GDM1 (cell line): Measurements from ENCODE around the gene SDK2.

Experiments
- DNase-seq: peaks from one replicate; lab custom pipeline; 2025; lab: John Stamatoyannopoulos, UW

The SDK2 gene

DNA sequence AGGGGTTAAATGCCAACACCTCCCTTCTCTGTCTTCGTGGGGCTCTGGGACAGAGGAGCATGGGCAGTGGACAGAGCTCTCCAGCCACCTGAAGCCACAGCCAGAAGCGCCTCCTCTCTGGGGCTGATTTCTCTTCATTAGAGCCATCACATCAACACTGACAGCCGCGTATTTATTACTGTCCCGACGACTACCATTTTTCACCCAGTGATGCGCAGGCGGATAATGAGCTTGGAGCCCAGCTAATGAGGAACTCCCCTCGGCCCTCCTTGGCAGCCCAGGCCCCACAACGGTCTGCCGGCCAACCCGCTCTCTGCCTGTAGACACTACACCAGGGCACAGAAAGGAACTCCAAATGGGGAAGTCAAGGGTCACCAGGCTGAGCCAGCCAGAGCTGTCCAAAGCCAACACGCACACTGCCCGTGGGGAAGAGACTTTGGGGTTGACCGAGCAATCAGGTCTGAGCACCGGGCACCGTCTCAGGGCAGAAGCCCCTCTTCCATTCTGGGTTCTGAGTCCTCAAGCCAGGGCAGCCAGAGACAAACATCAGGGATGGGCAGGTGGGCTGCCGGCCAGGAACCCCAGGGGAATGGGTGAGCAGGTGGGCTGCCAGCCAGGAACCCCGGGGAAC is 13.2 kb downstream of the SDK2 start:
- no peak for DNase-seq

DNA sequence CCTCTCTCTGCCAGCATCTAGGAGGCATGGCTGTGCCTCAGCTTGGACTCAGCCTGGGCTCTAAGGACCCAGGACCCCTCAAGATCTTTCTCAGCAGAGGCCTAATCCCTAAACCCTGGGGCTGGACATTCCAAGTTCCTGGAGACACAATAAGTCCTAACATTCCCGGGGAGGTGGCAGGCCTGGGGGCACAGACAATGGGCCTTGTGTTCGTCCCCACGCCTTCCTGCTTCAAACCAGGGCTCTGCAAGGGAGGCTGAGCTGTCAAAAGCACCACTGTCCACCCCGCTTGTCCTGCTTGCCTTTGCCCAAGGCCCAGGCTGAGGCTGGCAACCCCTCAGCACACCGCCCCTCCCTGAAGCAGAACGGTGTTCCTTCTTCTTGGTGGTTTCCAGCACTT is 13.7 kb downstream of the SDK2 start:
- DNase-seq: no peak

DNA sequence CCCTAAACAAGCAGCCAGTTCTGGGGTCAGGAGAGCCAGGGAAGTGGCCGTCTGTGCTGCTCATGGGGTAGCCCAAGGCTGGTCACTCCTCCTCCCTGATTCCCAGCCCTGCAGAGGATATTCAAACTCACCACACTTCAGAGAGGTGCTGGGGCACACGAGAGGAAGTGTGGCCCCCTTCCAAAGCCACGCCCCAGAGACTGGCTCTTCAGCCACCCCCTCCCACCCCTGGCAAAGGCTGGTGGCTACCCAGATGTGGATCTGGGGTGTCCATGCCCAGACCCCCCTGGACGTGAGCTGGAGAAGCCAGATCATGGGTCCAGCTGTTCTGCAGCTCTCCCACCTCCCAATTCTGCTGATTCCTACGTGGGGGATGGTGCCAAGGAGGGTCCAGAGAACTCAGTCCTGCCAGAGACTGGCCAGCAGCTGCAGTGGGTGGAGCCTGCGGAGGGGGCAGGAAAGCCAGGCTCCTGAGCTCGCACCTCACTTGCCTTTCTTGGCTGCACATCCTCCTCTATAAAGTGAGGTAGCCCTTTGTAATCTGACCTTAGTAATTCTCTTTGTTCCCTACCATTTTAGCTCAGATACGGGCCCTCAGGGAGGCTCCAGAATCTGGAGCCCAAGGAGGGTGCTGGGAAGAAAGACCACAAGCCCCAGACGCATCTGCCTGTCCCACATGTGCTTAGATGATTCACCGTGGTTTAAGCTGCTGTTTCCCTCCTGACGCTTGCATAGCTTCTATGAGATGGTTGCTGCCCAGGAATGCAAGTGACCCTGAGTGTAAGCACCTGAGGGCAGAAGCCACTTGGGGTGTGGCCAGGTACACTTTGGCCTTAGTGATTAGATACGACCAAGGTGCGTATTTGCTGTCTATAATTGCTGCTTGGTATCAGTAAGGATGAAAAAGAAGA is 15.3 kb downstream of the SDK2 start:
- no peak for DNase-seq

DNA sequence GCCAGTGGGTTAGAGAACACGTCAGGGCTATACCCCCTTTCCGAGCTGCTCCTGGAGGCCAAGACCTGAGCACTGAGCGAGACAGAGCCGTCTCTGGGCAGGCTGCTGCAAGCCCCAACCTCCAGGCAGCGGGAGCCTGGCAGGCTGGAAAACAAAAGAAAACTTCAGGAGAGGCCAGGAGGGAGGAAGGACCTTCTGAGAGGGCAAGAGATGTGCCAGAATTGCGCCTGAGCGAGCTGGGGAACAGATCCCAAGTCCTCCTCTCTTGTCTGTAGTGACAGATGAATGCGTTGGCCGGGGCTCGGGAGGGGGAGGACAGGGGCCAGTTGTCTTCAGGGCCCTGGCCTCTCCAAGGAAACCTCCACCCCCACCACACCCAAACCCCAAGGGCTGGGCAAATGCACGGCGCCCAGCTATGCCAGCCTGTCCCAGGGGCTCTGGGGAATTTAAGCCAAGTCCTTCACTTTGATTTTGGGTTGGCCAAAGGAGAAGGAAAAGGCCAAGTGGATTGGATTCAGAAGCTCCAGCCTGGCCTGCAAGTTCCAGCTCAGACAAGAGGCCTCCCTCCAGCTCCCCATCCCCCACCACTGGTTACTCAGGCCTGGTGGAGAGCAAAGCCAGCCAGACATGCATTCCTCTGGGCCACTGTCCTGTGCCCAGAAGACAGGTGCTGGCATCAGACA is 18.1 kb downstream of the SDK2 start:
- DNase-seq: no peak

DNA sequence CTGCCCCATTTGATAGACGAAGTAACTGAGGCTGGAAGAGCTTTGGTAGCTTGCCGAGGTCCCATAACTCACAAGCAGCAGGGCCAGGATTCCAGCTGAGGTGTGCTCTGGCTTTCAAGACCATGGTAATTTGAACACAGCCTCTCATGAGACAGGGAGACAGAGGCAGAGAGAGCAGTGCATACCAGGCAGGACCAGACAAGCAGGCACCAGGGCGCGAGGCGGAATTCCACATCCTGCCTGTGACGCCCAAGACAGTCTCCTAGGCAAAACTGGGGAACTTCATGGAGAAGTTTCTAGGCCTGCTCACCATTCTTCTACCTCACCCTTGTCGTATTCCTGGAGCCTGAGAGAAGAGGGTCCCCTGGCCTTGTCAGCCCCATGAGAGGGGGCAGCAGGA is 19.2 kb downstream of the SDK2 start:
- DNase-seq: no peak

DNA sequence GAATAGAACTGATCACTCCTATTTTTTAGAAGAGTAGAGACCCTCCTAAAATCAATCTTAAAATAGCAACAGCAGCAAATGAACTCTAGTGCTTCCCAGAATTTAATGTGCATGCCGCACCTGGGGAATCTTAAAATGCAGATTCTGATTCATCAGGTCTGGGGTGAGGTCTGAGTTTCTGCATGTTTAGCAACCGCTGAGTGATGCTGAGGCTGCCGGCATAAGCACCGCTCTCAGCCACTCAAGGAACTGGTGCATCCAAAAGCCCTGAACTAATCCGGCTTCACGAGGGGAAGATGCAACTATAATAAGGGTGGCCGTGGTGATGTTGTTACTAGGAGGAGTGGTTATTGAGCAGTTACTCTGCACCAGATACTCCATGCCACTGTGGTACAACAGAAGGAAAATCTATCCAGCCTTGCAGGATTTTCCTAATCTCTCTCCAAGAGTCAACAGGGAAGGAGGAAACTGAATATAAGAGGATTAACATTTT is 19.7 kb downstream of the SDK2 start:
- DNase-seq: no peak

DNA sequence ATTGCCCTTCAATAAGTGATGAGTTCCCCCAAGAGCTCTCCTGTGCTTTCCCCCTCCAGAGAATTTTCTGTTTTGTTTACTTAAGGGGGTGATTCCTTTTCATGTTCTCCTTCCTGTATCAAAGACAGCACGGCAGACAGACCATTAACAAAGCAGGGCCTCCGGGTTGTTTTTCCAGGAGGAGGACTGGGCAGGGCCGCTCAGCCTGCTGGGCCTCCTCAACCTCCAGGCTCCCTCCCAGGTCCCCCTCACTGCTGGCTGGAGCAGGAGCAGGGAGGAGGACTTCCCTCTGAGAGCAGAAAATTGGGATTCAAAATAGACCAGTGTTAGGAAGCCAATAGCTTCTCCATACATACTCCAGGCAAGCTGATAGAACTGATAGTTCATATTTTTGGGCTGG is 20.4 kb downstream of the SDK2 start:
- no peak for DNase-seq

DNA sequence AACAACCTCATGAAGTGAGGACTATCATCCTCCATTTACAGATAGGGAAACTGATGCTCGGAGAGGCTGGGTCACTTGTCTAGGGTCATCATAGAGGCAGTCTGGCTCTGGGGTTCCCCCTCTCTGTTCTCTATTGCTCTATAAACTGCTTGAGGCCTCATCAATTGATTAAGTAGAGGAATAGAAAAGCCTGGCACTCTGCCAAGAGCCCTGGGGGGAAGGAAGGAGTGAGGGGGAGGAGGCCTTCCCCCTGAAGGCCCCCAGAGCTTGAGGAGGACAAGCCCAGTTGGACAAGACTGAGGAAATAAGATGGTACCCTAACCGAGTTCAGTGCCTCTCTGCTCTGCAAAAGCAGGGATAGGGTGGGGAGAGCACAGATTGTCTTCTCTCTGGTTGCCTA is 21.0 kb downstream of the SDK2 start:
- DNase-seq: no peak

DNA sequence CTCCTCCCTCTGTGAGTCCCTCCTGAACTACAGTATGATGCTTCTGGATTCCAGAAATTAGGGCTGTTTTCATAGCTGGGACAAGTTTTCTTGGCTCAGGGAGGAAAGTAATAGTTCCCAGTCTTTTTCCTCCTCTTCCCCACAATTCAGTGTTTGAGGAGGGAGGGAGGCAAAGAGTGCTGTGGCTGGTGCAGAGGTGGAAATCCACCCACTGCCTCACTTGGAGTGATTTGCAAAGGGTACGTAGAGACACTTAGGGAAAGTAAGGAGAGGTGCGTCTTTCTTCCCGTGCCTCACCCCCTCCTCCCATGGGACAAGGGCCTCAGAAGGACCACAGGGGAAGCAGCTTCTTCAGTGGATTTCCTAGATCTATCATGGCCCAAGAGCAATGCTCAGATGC is 21.9 kb downstream of the SDK2 start:
- DNase-seq: no peak

DNA sequence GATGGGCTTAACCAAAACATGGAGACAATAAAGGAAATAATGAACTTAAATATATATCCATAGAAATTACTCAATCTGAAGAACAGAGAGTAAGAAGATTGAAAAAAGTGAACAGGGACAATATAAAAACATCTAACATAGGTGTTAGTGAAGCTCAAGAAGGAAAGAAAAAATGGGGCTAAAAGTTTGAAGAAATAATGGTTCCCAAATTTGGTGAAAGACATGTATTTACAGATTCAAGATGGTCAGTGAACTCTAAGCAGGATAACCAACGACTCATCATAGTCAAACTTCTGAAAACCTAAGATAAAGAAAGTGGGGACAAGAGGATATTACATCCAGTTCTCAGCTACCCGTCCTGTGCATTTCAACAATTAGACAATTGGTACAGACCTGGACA is 22.6 kb downstream of the SDK2 start:
- no peak for DNase-seq

DNA sequence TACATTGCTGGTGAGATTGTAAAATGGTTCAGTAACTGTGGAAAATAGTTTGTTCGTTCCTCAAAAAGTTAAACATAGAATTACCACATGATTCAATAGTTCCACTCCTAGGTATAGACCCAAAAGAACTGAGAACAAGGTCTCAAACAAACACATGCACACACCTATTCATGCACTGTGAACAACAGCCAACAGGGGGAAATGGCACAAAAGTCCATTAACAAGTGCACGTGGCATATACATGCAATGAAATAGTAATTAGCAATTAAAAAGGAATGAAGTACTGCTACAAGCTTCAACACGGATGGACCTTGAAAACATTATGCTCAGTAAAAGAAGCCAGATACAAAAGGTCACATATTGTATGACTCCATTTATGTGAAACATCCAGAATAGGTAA is 23.8 kb downstream of the SDK2 start:
- no peak for DNase-seq

DNA sequence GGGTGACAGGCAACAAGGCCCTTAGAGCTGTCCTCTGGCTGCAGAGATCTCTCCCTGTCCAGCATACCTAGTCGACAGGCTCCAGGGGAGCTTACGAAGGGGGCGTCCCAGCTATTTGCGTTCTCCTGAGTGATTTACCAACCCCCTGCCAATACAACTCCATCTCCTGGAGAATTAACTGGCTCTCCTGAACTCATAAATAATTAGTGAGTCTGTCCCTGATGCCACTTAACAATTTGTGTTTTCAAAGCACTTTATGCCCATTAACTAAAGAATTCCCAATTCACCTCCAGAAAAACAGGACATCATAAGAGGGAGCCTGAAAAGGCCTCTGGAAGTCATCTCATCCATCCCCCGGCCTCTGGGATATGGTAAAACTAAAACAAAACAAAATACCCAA is 26.7 kb downstream of the SDK2 start:
- DNase-seq: no peak

DNA sequence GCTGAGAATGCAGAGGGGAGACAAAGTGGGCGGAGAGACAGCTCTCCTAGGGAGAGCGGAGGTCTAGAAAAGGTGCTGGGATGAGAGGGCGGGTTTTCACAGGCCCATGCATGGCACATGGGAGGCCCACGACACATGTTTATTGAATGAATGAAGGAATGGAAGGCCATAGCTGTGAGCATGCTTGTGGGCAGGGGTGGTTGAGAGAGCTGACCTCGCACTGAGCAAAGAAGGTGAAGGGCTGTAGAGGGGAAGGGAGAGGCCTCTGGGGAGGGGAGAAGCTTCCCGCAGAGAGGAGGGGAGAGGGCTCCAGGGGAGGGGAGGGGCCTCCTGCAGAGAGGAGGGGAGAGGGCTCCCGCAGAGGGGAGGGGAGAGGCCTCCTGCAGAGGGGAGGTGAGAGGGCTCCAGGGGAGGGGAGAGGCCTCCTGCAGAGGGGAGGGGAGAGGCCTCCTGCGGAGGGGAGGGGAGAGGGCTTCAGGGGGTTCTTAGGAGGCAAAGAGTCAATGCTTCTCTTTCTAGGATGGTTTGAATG is 27.3 kb downstream of the SDK2 start:
- no peak for DNase-seq

DNA sequence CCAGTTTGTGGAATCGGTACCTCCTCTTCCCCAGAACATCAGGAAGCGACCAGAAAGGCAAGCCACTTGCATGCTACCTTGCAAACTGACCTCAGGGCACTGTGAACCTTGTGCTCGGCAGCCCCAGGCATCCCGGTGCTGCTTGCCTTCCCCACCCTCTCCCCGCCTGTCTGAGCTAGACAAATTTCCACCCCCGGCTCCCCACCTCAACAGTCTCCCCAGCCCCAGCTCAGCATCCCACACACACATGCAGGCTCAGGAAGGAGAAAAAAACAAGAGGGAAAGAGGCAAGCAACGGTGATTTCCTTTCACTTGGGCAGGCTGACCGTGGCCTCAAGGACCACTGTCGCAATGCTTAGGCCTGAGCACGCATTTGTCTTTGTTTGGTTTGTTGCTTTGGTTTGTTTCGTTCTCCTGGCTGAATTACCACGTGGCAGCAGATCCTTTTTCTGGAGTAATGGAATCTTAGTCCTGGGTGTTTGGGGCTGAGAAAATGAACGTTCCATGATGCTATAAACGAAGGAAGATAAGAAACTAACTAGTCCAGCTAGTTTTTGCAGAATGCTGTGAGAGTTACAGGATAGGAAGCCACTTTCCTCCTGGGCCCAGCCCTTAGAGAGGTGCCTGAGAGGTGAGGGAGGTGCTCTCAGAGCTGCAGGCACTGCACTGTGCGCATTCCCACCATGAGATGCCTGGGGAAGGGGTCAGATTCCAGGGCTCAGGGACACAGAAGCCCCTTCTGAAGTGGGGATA is 27.9 kb downstream of the SDK2 start:
- no peak for DNase-seq

DNA sequence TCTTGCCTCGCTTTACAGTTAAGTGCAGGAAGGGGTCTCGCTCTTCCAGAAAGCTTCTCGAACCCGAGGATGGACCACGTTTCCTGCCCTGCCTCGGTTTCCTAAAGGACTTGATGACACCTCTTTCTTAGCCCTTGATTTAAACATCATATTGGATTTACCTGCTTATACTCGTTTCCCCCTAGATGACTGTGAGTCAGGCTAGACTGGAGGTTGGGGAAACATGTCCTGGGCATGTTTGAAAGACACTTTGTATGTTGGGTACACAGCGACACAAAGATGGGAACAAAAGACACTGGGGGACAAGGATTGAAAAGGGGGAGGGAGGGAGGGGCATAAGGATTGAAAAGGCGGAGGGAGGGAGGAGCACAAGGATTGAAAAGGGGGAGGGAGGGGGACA is 30.0 kb downstream of the SDK2 start:
- DNase-seq: no peak

DNA sequence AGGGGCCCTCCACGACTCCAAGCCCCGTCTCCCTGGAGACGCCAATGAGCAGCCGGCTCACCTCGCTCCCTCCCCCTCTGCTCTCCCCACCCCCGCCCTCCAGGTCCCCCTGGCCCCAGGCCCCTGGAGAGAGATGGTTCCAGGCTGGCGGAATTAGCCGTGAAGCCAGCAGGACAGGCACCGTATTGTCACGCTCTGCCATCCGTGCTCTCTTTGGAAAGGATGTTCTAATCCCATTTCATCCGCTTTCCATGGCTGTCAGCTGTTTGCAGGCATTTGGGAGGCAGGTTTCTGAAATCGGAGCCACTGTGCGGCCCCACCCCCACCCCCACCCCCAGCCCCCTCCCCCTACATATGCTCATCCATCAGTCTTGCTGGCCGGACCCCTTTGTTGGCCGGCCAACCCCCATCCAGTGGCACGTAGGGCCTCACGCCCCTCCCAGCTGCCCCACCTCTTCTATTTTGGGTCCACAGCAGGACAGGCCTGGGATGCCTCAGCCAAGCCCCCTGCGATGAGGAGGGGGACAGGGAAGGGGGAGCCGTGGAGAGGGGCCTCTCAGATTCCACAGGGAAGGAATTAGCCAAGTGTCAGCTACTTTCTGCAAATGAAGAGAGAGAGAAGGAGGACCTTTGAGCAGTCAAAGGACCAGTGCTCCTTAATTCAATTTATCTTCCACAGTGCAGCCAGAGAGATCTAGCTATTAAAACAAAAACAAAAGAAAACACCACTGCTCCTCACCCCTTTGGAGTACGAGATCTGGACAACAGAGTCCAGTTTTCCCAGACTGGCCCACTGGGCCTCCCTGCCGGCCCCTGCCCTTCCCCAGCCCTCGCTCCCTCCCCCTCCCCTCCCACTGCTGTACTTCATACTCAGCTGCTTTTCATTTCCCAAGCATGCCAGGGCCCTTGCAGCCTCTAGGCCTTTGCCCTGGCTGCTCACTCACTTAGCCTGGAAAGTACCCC is 30.7 kb downstream of the SDK2 start:
- DNase-seq: no peak

DNA sequence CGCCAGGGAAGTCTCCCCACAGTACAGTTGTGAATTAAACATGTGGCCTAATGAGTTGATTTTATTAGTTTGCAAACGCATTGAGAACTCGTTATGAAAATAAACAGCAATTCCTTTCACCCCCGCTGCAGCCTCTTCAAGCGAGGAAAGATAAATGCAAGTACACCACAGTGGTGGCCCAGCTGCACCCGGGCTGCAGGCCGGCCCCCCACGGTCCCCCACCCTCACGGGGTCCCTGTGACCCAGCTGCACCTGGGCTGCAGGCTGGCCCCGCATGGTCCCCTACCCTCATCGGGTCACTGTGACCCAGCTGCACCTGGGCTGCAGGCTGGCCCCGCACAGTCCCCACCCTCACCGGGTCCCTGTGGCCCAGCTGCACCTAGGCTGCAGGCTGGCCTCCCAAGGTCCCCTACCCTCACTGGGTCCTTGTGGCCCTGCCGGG is 32.2 kb downstream of the SDK2 start:
- no peak for DNase-seq

DNA sequence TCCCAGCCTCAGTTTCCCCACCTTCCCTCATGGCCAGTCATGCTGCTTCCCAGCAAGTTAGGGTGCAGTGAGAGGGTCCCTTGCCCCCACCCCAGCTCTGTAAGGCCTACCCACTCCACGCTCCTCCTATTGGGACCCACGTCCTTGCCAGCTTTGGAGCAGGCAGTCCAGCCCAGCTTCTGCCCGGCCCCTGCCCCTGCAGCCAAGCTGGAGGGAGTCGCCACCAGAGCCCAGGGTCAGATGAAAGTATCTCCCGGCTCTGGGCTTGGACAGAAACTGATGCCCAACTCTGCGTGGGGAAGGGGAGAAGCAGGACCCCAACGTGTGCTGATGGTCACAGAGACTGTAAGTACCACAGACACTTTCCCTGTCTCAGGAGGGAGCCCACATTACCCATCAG is 32.6 kb downstream of the SDK2 start:
- DNase-seq: no peak

DNA sequence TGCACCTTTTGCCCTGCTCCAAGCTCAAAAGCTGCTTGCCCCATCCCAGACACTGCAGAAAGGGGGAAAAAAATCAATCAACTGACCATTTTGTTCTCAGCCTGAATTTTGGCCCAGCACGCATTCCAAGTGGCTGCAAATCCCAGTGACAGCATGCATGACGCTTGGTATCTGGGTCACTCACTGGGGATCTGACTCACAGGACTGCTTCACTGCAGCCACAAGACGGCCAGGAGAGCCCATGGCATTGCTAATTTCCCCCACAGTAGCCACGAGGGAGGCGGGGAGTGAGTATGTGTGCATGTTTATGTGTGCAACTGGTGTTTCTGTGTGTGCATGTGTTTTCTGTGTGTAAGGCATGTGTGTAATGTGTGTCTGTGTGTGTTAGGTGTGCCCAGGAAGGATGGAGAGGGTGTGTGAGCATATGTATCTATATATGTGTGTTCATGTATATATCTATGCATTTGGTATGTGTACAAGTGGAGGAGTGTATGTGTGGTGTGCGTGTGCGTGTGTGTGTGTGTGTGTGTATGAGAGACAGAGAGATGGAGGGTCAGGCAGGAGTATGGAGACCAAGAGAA is 33.8 kb downstream of the SDK2 start:
- no peak for DNase-seq

DNA sequence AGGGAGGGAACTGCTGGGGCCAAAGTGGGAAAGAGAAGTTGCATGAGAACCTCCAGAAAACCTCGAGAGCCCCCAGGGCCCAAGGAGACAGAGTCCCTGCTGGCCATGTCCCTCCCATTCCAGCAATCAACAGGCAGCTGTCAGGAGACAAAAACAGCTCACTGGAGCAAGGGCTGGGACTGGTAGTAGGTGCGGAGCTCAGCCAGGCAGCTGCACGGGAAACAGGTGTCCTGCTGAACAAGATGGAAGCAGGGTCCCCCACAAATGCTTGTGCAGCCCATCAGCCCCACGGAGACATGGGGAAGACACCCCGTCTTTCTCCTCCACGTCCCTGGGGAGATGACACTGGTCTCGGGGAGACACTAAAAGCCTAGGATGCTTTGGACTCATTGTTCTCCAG is 34.5 kb downstream of the SDK2 start:
- DNase-seq: no peak
